ENCODE data around the gene AGPAT2.
A peak's percentile ranks its signal among the peaks of the same experiment; 100 is the strongest.

Gene AGPAT2

GRCh38 chr9:136668983-136669790 lies 18.1 kb downstream of the AGPAT2 start (continued):
- TF ChIP-seq ZBTB10 (tag by site-specific recombination; IDR thresholded peaks at IDR 0.05) (peak; percentile 67), EGR2 (tag by site-specific recombination; IDR thresholded peaks at IDR 0.05; ENCODE audit: low read depth) (peak; percentile 21; the same call in 1 of the 2 replicates), ZNF791 (tag by site-specific recombination; IDR thresholded peaks at IDR 0.05) (no peak), ZNF133 (tag by site-specific recombination; IDR thresholded peaks at IDR 0.05) (no peak), GFI1B (tag by site-specific recombination; IDR thresholded peaks at IDR 0.05) (no peak), ZSCAN23 (tag by site-specific recombination; IDR thresholded peaks at IDR 0.05) (no peak), ZNF585B (tag by site-specific recombination; IDR thresholded peaks at IDR 0.05) (no peak), ZFHX2 (tag by site-specific recombination; conservative IDR thresholded peaks at IDR 0.05) (0 out of 2 replicates have a peak, but pooled peaks have one; percentile 14), ZNF621 (tag by site-specific recombination; IDR thresholded peaks at IDR 0.05) (no peak), ZNF555 (tag by site-specific recombination; conservative IDR thresholded peaks at IDR 0.05) (no peak), ZNF623 (tag by site-specific recombination; IDR thresholded peaks at IDR 0.05) (no peak), ZNF768 (tag by site-specific recombination; IDR thresholded peaks at IDR 0.05) (no peak), ZIC2 (tag by site-specific recombination; IDR thresholded peaks at IDR 0.05) (peak; percentile 70), ZNF423 (tag by site-specific recombination; IDR thresholded peaks at IDR 0.05) (no peak), IKZF3 (tag by site-specific recombination; IDR thresholded peaks at IDR 0.05) (no peak), ZNF692 (tag by site-specific recombination; IDR thresholded peaks at IDR 0.05) (peak; percentile 90), ZFP3 (tag by site-specific recombination; IDR thresholded peaks at IDR 0.05; ENCODE audit: low read depth) (no peak)

GRCh38 chr9:136667940-136668760 lies 19.1 kb downstream of the AGPAT2 start:
- H3K27ac ChIP-seq (ENCODE audit: extremely low read depth, low read depth, low read length), result no peak overlapping the region
- H3K4me3 ChIP-seq (ENCODE audit: low read depth, low read length), result no peak overlapping the region
- H3K9me3 ChIP-seq (ENCODE audit: control insufficient read depth, insufficient read depth, low read depth, low read length), result no peaks in the 10 kb centered on the region
- no peaks in the 10 kb centered on the region for H3K4me1 ChIP-seq (ENCODE audit: control insufficient read depth, insufficient read depth, low read length)
- H3K36me3 ChIP-seq (ENCODE audit: control insufficient read depth in 2 of 2, insufficient read depth in 1 of 2, low read length in 2 of 2), result no peaks in the 10 kb centered on the region
- POLR2A ChIA-PET, result interaction anchor here (0.5 to 1.9 kb wide), 3 partner anchors 14 to 299 kb away, joined by 3 to 5 read pairs (median 3); partner anchors contain the start of gene AGPAT2
- CTCF ChIA-PET, result interaction anchor here (0.9 to 1.1 kb wide), 2 partner anchors 27 to 228 kb away, joined by 3 read pairs; no protein-coding TSS in a partner anchor
- no peak for TF ChIP-seq ZNF292 (tag by site-specific recombination; IDR thresholded peaks at IDR 0.05; ENCODE audit: borderline replicate concordance, low read depth)
- TF ChIP-seq ZNF280C (tag by site-specific recombination; IDR thresholded peaks at IDR 0.05), result no peak
- peak; percentile 94 for TF ChIP-seq ZNF10 (tag by site-specific recombination; IDR thresholded peaks at IDR 0.05)
- TF ChIP-seq ZNF449 (tag by site-specific recombination; IDR thresholded peaks at IDR 0.05), result no peak
- TF ChIP-seq ZNF19 (tag by site-specific recombination; IDR thresholded peaks at IDR 0.05; ENCODE audit: low read depth), result no peak
- TF ChIP-seq ZNF639 (tag by site-specific recombination; IDR thresholded peaks at IDR 0.05), result no peak
- no peak for TF ChIP-seq ZNF169 (tag by site-specific recombination; IDR thresholded peaks at IDR 0.05)
- no peak for TF ChIP-seq GLI2 (tag by site-specific recombination; IDR thresholded peaks at IDR 0.05; ENCODE audit: borderline replicate concordance, low read depth)
- no peak for TF ChIP-seq ZNF777 (tag by site-specific recombination; IDR thresholded peaks at IDR 0.05; ENCODE audit: borderline replicate concordance)
